OCI-LY3 (cell line): ENCODE measurements around the gene MAP3K15.

Experiments
- H2AFZ ChIP-seq: fragments of 200-600, 300-600 bp; shearing (Covaris generic); 2 replicates; pipeline ENCODE4 v1.6.0; 2014; ENCODE audit warnings: antibody characterized with exemption, low read depth, low read length
- H3K27ac ChIP-seq: fragments of 200-600, 300-600 bp; sonication (generic); 2 replicates; pipeline ENCODE4 v1.5.1; 2014; ENCODE audit warnings: mild to moderate bottlenecking, low read length, moderate library complexity, mixed read lengths
- H3K27me3 ChIP-seq: fragments of 200-600, 300-600 bp; sonication (generic); 2 replicates; pipeline ENCODE4 v1.6.1; 2014; ENCODE audit warnings: low read depth, low read length, mixed read lengths
- H3K36me3 ChIP-seq: fragments of 200-600, 300-600 bp; sonication (generic); replicated peaks from 2 replicates; pipeline ENCODE3; 2014; ENCODE audit warnings: low read depth, low read length, mixed read lengths
- H3K4me1 ChIP-seq: fragments of 300-600, 200-600 bp; sonication (generic); 2 replicates; pipeline ENCODE4 v1.6.1; 2014; ENCODE audit warnings: low read length, mixed read lengths
- H3K4me2 ChIP-seq: fragments of 200-600, 300-600 bp; sonication (generic); 2 replicates; pipeline ENCODE4 v1.6.1; 2014; ENCODE audit warnings: low read length, mixed read lengths
- H3K4me3 ChIP-seq: fragments of 300-600, 200-600 bp; sonication (generic); 2 replicates; pipeline ENCODE4 v1.5.1; 2014; ENCODE audit warnings: antibody characterized with exemption, mild to moderate bottlenecking, low read length, moderate library complexity
- H3K79me2 ChIP-seq: fragments of 300-600, 200-600 bp; shearing (Covaris generic); 2 replicates; pipeline ENCODE4 v1.6.1; 2014; ENCODE audit warnings: mild to moderate bottlenecking, low read length, mixed read lengths
- H3K9ac ChIP-seq: fragments of 300-600, 200-600 bp; shearing (Covaris generic); 2 replicates; pipeline ENCODE4 v1.6.0; 2014; ENCODE audit warnings: mild to moderate bottlenecking, low read length, moderate library complexity
- H3K9me3 ChIP-seq: fragments of 200-600, 300-600 bp; shearing (Covaris generic); 2 replicates; pipeline ENCODE4 v1.6.1; 2014; ENCODE audit warnings: low read length, mixed read lengths; ENCODE audit not compliant: insufficient read depth
- H4K20me1 ChIP-seq: fragments of 200-600, 300-600 bp; sonication (generic); 2 replicates; pipeline ENCODE4 v1.6.1; 2016; ENCODE audit warnings: low read length, mixed read lengths; ENCODE audit not compliant: insufficient read depth
- EZH2phosphoT487 ChIP-seq: fragments of 200-600 bp; shearing (Covaris generic); IDR thresholded peaks from 2 replicates; pipeline ENCODE4 v1.6.1; 2018; ENCODE audit warnings: antibody characterized with exemption, mixed run types, low read depth
- TF ChIP-seq, protein P1 (sequence below): fragments of 200-600, 300-600 bp; sonication (generic); IDR thresholded peaks from 2 replicates; pipeline ENCODE4 v1.5.1; 2014; ENCODE audit warnings: antibody characterized with exemption, low read length, low read depth

The MAP3K15 gene

DNA sequence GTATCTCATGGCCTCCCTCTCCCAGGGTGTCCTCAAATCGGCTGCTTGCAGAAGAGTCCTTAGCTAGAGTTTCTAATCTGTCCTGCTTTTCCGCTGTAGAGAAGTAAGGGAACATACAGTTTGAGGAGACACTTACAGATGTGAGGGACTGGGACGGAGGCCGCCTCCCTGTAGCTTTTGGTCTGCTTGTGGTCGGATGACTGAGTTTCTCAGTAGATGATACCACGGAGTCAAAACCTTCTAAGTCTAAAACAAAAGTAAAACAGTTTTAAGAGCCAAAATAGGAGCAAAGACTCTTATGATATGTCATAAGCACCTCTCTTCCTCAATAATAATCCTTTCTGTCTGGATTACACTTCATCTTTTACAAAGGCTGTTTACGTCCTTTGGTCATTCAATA lies 34.5 kb upstream of the MAP3K15 start:
- Histone ChIP-seq H3K9ac (no peak overlapping the region), H3K79me2 (no peaks in the 10 kb centered on the region), H4K20me1 (no peaks in the 10 kb centered on the region), H3K4me2 (no peak overlapping the region), H2AFZ (no peak overlapping the region), H3K4me1 (peaks cover 6% of the 10 kb centered on the region), H3K27me3 (no peaks in the 10 kb centered on the region), H3K9me3 (no peaks in the 10 kb centered on the region), H3K4me3 (no peak overlapping the region), H3K27ac (no peak overlapping the region), H3K36me3 (peaks cover 11% of the 10 kb centered on the region)
- TF ChIP-seq EZH2phosphoT487, result no peak
- TF ChIP-seq, protein P1, sequence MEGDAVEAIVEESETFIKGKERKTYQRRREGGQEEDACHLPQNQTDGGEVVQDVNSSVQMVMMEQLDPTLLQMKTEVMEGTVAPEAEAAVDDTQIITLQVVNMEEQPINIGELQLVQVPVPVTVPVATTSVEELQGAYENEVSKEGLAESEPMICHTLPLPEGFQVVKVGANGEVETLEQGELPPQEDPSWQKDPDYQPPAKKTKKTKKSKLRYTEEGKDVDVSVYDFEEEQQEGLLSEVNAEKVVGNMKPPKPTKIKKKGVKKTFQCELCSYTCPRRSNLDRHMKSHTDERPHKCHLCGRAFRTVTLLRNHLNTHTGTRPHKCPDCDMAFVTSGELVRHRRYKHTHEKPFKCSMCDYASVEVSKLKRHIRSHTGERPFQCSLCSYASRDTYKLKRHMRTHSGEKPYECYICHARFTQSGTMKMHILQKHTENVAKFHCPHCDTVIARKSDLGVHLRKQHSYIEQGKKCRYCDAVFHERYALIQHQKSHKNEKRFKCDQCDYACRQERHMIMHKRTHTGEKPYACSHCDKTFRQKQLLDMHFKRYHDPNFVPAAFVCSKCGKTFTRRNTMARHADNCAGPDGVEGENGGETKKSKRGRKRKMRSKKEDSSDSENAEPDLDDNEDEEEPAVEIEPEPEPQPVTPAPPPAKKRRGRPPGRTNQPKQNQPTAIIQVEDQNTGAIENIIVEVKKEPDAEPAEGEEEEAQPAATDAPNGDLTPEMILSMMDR, result no peak

GRCh38 chrX:19548934-19549333 lies 33.6 kb upstream of the MAP3K15 start:
- no peak overlapping the region for H3K9ac ChIP-seq
- H2AFZ ChIP-seq, result no peak overlapping the region
- TF ChIP-seq, protein P1, result no peak
- no peak for TF ChIP-seq EZH2phosphoT487
- H3K9me3 ChIP-seq, result no peaks in the 10 kb centered on the region
- no peaks in the 10 kb centered on the region for H4K20me1 ChIP-seq
- H3K27me3 ChIP-seq, result no peaks in the 10 kb centered on the region
- no peaks in the 10 kb centered on the region for H3K79me2 ChIP-seq
- no peak overlapping the region for H3K4me2 ChIP-seq
- no peak overlapping the region for H3K4me3 ChIP-seq
- H3K27ac ChIP-seq, result no peak overlapping the region
- no peaks in the 10 kb centered on the region for H3K4me1 ChIP-seq
- peaks cover 11% of the 10 kb centered on the region for H3K36me3 ChIP-seq

DNA sequence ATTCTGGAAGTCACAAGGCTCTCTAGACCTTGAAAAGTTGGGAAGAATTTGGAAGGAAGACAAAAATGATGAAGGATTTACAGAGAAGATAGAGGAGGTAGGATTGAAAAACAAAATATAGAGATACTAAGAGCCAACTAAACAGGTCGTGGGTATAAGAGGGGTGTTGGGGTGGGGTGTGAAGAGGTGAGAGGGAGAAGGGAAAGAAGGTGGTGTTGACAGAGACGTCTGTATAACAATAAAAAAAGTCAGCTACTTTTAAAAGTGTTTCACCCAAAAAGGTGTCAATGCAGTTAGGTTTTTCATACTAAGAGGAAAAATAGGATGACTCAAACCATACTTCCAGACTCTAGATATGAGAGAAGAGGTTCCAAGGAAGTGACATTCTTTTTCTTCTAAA lies 33.0 kb upstream of the MAP3K15 start:
- Histone ChIP-seq H3K27ac (no peak overlapping the region), H4K20me1 (no peaks in the 10 kb centered on the region), H3K36me3 (peaks cover 11% of the 10 kb centered on the region), H3K4me1 (no peaks in the 10 kb centered on the region), H3K4me2 (no peak overlapping the region), H2AFZ (no peak overlapping the region), H3K9ac (no peak overlapping the region), H3K9me3 (no peaks in the 10 kb centered on the region), H3K27me3 (no peaks in the 10 kb centered on the region), H3K4me3 (no peak overlapping the region), H3K79me2 (no peaks in the 10 kb centered on the region)
- TF ChIP-seq EZH2phosphoT487, result no peak
- TF ChIP-seq, protein P1, result no peak

- Histone ChIP-seq H3K9ac (no peak overlapping the region), H3K36me3 (peaks cover 19% of the 10 kb centered on the region), H3K4me1 (no peaks in the 10 kb centered on the region), H3K4me2 (no peak overlapping the region), H3K27ac (no peak overlapping the region), H3K79me2 (no peaks in the 10 kb centered on the region), H3K9me3 (no peaks in the 10 kb centered on the region), H3K27me3 (no peaks in the 10 kb centered on the region), H3K4me3 (no peak overlapping the region), H4K20me1 (no peaks in the 10 kb centered on the region), H2AFZ (no peak overlapping the region)
- no peak for TF ChIP-seq EZH2phosphoT487
- TF ChIP-seq, protein P1, result no peak
Observed at GRCh38 chrX:19545651-19546050, 30.3 kb upstream of the MAP3K15 start.
